Ovary (tissue), 3 donors: ENCODE results near the gene TRRAP.

Source experiments
- POLR2A ChIP-seq: fragments of 450-650 bp; IDR thresholded peaks from one replicate; pipeline ENCODE4 v1.6.1; 2017; ENCODE audit warnings: antibody characterized with exemption, mild to moderate bottlenecking, moderate library complexity
- TF ChIP-seq, protein P1 (sequence below), 3 donors: fragments of 450-650 bp in 2 of 3; fragments of 200-600 bp in 1 of 3; IDR thresholded peaks; one replicate each; pipeline versions ENCODE4 v1.5.1 to v1.8.0; 2016 to 2022; ENCODE audit warnings: antibody characterized with exemption in 3 of 3, mild to moderate bottlenecking in 1 of 3
- donor health status: DM: no; HTN: no; CAD: no.

DNA sequence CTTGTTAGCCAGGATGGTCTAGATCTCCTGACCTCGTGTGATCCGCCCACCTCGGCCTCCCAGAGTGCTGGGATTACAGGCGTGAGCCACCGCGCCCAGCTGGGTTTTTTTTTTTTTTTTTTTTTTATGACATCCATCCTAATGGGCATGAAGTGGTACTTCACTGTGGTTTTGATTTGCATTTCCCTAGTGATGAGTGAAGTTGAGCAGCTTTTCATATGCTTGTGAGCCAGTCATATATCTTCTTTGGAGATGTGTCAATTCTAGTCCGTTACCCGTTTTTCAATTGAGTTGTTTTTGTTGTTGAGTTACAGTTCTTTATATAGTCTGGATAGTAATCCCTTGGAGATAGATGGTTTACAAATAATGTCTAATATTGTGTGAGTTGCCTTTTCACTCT lies 137.9 kb downstream of the TRRAP start:
- TF ChIP-seq POLR2A: no peak
- TF ChIP-seq, protein P1, sequence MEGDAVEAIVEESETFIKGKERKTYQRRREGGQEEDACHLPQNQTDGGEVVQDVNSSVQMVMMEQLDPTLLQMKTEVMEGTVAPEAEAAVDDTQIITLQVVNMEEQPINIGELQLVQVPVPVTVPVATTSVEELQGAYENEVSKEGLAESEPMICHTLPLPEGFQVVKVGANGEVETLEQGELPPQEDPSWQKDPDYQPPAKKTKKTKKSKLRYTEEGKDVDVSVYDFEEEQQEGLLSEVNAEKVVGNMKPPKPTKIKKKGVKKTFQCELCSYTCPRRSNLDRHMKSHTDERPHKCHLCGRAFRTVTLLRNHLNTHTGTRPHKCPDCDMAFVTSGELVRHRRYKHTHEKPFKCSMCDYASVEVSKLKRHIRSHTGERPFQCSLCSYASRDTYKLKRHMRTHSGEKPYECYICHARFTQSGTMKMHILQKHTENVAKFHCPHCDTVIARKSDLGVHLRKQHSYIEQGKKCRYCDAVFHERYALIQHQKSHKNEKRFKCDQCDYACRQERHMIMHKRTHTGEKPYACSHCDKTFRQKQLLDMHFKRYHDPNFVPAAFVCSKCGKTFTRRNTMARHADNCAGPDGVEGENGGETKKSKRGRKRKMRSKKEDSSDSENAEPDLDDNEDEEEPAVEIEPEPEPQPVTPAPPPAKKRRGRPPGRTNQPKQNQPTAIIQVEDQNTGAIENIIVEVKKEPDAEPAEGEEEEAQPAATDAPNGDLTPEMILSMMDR (IDR thresholded peaks at IDR 0.05): no peak
